ENCODE measurements around the gene DCAF5.

The DCAF5 gene

DNA sequence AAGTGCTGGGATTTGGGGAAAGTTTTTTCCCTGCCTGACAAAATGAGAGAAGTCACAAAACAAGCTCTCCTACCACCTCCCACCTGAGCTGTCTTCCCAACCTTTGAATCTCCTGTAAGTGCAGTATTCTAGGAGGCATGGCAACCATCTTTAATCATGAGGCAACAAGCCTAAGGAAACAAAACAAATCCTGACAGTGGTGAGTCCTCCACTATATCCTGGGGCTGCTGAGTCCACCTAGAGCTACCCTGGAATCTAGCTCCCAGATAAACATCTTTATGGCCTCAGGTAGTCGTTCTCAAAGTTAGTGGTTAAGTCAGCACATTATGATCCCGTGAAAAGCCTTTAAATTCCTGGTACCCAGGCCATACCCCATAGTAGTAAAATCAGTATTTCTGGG, 151.5 kb downstream of the DCAF5 start:
- DNase-seq: no peak

Measured in CD4-positive, alpha-beta T cell treated with Interleukin-15 for 1 hour (primary cell).